Breast epithelium (tissue), 4 donors: ENCODE measurements around the gene SLC25A1. TPM values are rescaled to one million over a fixed set of nuclear protein-coding genes. Genes with fewer than 3 reads are reported as not detected.

Source experiments
- DNase-seq, 2 donors: peaks; one replicate each; pipeline ENCODE4 v3.0.0-alpha.2; 2019; ENCODE audit warnings: low spot score in 2 of 2
- H3K27ac ChIP-seq, 2 donors: fragments of 200-600 bp; sonication (generic) in 1 of 2; one replicate each; pipeline ENCODE4 v1.5.1; 2016 to 2019; ENCODE audit warnings: mild to moderate bottlenecking in 1 of 2
- H3K27me3 ChIP-seq, 2 donors: fragments of 200-600 bp; sonication (generic) in 1 of 2; one replicate each; pipeline versions ENCODE4 v1.5.1 to v1.6.0; 2017 to 2019; ENCODE audit warnings: control low read depth in 1 of 2, mild to moderate bottlenecking in 1 of 2
- H3K36me3 ChIP-seq: fragments of 200-600 bp; one replicate; pipeline ENCODE4 v1.5.1; 2019
- H3K4me1 ChIP-seq, 2 donors: fragments of 200-600 bp; sonication (generic); one replicate each; pipeline ENCODE4 v1.5.1; 2016 to 2019; ENCODE audit warnings: control low read depth in 1 of 2
- H3K4me3 ChIP-seq, 3 donors: fragments of 200-600 bp; sonication (generic); 1 replicate in 2 of 3; 2 replicates in 1 of 3; pipeline ENCODE4 v1.5.1; 2016 to 2019; ENCODE audit warnings: mild to moderate bottlenecking in 3 of 3, moderate library complexity in 2 of 3
- H3K9me3 ChIP-seq, 2 donors: fragments of 200-600 bp; sonication (generic) in 1 of 2; one replicate each; pipeline ENCODE4 v1.5.1; 2016 to 2019; ENCODE audit warnings: control low read depth in 1 of 2
- POLR2A ChIP-seq: fragments of 450-650 bp; IDR thresholded peaks from one replicate; pipeline ENCODE4 v1.6.1; 2016; ENCODE audit warnings: antibody characterized with exemption, mild to moderate bottlenecking, moderate library complexity
- POLR2AphosphoS5 ChIP-seq, 3 donors: sonication (generic); formaldehyde crosslinking; IDR thresholded peaks; one replicate each; pipeline ENCODE4 v1.6.1; 2017; ENCODE audit warnings: antibody characterized with exemption in 3 of 3
- intact Hi-C: fragments of 100-400 bp; cut with DNase I; formaldehyde crosslinking; loops from one replicate; pipeline ENCODE4 v1.15.1; 2023; ENCODE audit warnings: low total_unique reads
- total RNA-seq, 3 donors: library from RNA; depleted of rRNA; stranded (reverse); fragments of >200 nt; gene quantifications; one replicate each; pipeline ENCODE4 v1.1.0, GENCODE V29; 2016
- TF ChIP-seq, protein P1 (sequence below), 3 donors: fragments of 450-650 bp; IDR thresholded peaks; one replicate each; pipeline ENCODE4 v1.5.1; 2016 to 2017; ENCODE audit warnings: antibody characterized with exemption in 3 of 3, mild to moderate bottlenecking in 3 of 3, moderate library complexity in 3 of 3

SLC25A1 gene
- total RNA-seq, 3 donors from 2014 or later: 49.2 to 140 (median 50.2) TPM

GRCh38 chr22:19137384-19138216, 40.9 kb downstream of the SLC25A1 start:
- no peak overlapping the region for H3K4me3 ChIP-seq
- no peaks in the 10 kb centered on the region for H3K9me3 ChIP-seq
- H3K4me1 ChIP-seq: no peaks in the 10 kb centered on the region
- no peak for TF ChIP-seq POLR2AphosphoS5 (IDR thresholded peaks at IDR 0.05)
- TF ChIP-seq POLR2A: no peak
- TF ChIP-seq, protein P1, sequence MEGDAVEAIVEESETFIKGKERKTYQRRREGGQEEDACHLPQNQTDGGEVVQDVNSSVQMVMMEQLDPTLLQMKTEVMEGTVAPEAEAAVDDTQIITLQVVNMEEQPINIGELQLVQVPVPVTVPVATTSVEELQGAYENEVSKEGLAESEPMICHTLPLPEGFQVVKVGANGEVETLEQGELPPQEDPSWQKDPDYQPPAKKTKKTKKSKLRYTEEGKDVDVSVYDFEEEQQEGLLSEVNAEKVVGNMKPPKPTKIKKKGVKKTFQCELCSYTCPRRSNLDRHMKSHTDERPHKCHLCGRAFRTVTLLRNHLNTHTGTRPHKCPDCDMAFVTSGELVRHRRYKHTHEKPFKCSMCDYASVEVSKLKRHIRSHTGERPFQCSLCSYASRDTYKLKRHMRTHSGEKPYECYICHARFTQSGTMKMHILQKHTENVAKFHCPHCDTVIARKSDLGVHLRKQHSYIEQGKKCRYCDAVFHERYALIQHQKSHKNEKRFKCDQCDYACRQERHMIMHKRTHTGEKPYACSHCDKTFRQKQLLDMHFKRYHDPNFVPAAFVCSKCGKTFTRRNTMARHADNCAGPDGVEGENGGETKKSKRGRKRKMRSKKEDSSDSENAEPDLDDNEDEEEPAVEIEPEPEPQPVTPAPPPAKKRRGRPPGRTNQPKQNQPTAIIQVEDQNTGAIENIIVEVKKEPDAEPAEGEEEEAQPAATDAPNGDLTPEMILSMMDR (IDR thresholded peaks at IDR 0.05): no peak
- H3K27ac ChIP-seq: no peak overlapping the region
- H3K36me3 ChIP-seq: peaks cover 13% of the 10 kb centered on the region
- no peaks in the 10 kb centered on the region for H3K27me3 ChIP-seq
- no peak for DNase-seq
- intact Hi-C loops: no loop called here

- no peak overlapping the region for H3K27ac ChIP-seq
- no peaks in the 10 kb centered on the region for H3K9me3 ChIP-seq
- H3K4me3 ChIP-seq: no peak overlapping the region
- no peak for DNase-seq
- TF ChIP-seq POLR2AphosphoS5 (IDR thresholded peaks at IDR 0.05) (no peak), POLR2A (no peak)
- TF ChIP-seq, protein P1 (IDR thresholded peaks at IDR 0.05): no peak
- no peaks in the 10 kb centered on the region for H3K4me1 ChIP-seq
- intact Hi-C loops: no loop called here
- peaks cover 13% of the 10 kb centered on the region for H3K36me3 ChIP-seq
- no peaks in the 10 kb centered on the region for H3K27me3 ChIP-seq
Measured at GRCh38 chr22:19136915-19137314, 41.6 kb downstream of the SLC25A1 start.

DNA sequence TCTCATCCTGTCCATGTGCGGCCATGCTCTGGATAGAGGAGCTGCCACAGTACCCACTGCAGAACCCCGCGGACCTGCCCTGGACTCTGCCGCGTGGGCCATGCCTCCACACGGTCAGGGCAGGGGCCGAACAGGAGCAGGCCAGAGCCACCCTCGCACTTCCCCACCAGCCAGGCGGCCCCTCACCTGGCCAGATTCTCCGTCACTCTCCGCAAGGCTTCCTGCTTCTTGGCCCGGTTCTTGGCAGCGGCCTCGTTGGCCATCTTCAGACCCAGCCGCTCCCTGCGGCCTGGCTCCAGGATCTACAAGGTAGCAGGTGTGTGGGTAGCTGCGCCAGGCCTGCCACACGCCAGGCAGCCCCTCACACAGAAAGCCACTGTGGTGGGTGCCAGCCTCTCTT, 43.7 kb downstream of the SLC25A1 start:
- Histone ChIP-seq H3K27me3 (no peaks in the 10 kb centered on the region), H3K4me1 (no peaks in the 10 kb centered on the region), H3K36me3 (peaks cover 13% of the 10 kb centered on the region), H3K9me3 (no peaks in the 10 kb centered on the region), H3K27ac (no peak overlapping the region), H3K4me3 (no peak overlapping the region)
- no peak for TF ChIP-seq POLR2A
- TF ChIP-seq POLR2AphosphoS5 (IDR thresholded peaks at IDR 0.05): no peak
- TF ChIP-seq, protein P1 (IDR thresholded peaks at IDR 0.05): no peak
- intact Hi-C loops: no loop called here
- no peak for DNase-seq

DNA sequence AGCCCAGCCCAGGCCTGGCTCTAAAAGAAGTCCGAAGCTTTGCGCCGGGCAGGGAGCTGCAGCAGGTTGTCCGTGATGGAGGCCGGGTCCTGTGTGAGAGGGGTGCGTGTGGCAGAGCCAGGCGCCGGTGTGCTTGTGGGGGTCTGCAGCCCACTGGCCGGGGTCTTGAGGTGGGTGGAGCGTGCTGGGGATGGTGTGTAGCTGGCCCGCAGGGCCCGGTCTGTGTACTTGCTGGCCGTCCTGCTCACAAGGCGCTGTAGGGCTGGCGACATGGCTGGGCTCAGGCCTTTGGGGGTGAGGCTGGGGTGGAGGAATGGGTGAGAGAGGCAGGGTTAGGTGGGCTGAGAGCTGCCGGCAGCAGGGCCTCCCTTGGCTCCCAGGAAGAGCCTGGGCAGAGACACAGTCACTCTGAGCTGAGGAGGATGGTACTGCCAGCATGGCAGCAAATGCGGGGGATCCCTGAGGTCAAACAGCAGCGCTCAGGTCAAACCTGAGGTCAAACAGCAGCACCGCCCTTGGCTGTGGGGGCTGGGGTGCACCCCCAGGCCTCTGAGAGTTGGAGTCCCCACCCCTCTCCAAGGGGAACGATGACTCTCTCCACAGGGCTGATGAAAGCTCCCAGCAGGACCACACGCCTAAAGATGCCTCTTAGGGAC, 44.2 kb downstream of the SLC25A1 start:
- Histone ChIP-seq H3K4me1 (no peaks in the 10 kb centered on the region), H3K4me3 (no peak overlapping the region), H3K9me3 (no peaks in the 10 kb centered on the region), H3K27ac (no peak overlapping the region), H3K36me3 (peaks cover 13% of the 10 kb centered on the region), H3K27me3 (no peaks in the 10 kb centered on the region)
- intact Hi-C loops: no loop called here
- TF ChIP-seq POLR2AphosphoS5 (IDR thresholded peaks at IDR 0.05): no peak
- no peak for DNase-seq

DNA sequence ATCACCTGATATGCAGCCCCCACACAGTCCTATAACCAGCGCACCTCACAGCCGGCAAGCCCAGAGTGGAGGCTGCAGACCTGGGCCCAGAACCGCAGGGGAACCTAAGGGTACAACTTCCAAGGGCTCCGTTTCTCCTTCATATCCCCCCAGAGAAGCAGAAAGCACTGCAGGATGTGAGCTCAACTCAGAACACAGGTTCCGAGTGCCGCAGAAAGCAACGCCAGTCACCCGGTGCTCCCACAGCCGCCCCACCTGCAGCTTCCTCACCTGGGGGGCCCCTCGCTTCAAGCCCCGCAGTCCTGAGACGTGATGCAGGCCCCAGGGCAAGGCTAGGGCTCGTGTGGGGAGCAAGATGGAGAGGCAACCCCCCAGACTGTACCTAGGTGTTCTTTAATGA, 45.0 kb downstream of the SLC25A1 start:
- intact Hi-C loops: no loop called here
- Histone ChIP-seq H3K4me3 (no peak overlapping the region), H3K27me3 (no peaks in the 10 kb centered on the region), H3K36me3 (peaks cover 13% of the 10 kb centered on the region), H3K27ac (no peak overlapping the region), H3K4me1 (no peaks in the 10 kb centered on the region), H3K9me3 (no peaks in the 10 kb centered on the region)
- DNase-seq: no peak
- TF ChIP-seq, protein P1 (IDR thresholded peaks at IDR 0.05): no peak
- no peak for TF ChIP-seq POLR2A
- no peak for TF ChIP-seq POLR2AphosphoS5 (IDR thresholded peaks at IDR 0.05)
